ENCODE measurements around the gene DGKG.

DGKG gene

DNA sequence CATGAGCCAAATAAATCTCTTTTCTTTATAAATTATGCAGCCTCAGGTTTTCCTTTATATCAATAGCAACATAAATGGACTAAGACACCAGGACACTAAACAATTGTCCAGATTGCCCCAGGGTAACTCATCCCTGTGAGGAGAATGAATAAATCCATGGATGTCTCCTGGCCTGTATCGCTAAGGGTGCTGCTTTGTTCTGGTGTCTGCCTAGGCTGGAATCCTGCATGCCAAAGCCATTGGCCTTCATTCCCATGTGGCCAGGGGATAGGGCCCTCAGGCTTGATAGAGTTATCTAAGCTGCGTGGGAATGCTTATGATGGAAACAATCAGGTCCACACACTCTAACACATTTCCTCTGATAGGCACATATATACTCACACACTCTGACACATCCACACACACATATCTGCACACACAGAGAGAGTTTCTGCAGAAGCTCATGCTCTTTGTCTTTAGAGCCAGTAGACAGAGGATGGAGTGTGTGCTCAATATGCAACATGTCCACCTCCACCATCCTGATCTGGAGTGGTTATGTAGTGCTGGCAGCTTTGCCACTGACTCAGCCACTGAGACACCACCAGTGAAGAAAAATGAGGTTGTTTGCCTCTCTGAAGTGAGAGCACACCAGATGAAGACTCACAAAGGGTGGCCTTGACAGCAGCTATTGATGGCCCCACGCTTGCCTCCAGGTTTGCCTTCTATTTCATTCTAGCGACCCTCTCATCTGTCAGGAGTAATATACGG lies 24.0 kb upstream of the DGKG start:
- Histone ChIP-seq H3K4me1 (ENCODE audit: insufficient read depth, poor library complexity, severe bottlenecking) (no peaks in the 10 kb centered on the region), H3K36me3 (ENCODE audit: low read depth) (no peaks in the 10 kb centered on the region), H3K4me3 (ENCODE audit: severe bottlenecking) (no peak overlapping the region), H3K27me3 (ENCODE audit: insufficient read depth, poor library complexity, severe bottlenecking) (no peaks in the 10 kb centered on the region), H3K9me3 (ENCODE audit: severe bottlenecking) (no peaks in the 10 kb centered on the region), H3K27ac (ENCODE audit: poor library complexity, severe bottlenecking) (no peak overlapping the region)
- no peak for ATAC-seq (ENCODE audit: low read depth)
- no peak for DNase-seq (ENCODE audit: low spot score)
- TF ChIP-seq, protein P1, sequence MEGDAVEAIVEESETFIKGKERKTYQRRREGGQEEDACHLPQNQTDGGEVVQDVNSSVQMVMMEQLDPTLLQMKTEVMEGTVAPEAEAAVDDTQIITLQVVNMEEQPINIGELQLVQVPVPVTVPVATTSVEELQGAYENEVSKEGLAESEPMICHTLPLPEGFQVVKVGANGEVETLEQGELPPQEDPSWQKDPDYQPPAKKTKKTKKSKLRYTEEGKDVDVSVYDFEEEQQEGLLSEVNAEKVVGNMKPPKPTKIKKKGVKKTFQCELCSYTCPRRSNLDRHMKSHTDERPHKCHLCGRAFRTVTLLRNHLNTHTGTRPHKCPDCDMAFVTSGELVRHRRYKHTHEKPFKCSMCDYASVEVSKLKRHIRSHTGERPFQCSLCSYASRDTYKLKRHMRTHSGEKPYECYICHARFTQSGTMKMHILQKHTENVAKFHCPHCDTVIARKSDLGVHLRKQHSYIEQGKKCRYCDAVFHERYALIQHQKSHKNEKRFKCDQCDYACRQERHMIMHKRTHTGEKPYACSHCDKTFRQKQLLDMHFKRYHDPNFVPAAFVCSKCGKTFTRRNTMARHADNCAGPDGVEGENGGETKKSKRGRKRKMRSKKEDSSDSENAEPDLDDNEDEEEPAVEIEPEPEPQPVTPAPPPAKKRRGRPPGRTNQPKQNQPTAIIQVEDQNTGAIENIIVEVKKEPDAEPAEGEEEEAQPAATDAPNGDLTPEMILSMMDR (IDR thresholded peaks at IDR 0.05; ENCODE audit: poor library complexity, severe bottlenecking), result no peak

DNA sequence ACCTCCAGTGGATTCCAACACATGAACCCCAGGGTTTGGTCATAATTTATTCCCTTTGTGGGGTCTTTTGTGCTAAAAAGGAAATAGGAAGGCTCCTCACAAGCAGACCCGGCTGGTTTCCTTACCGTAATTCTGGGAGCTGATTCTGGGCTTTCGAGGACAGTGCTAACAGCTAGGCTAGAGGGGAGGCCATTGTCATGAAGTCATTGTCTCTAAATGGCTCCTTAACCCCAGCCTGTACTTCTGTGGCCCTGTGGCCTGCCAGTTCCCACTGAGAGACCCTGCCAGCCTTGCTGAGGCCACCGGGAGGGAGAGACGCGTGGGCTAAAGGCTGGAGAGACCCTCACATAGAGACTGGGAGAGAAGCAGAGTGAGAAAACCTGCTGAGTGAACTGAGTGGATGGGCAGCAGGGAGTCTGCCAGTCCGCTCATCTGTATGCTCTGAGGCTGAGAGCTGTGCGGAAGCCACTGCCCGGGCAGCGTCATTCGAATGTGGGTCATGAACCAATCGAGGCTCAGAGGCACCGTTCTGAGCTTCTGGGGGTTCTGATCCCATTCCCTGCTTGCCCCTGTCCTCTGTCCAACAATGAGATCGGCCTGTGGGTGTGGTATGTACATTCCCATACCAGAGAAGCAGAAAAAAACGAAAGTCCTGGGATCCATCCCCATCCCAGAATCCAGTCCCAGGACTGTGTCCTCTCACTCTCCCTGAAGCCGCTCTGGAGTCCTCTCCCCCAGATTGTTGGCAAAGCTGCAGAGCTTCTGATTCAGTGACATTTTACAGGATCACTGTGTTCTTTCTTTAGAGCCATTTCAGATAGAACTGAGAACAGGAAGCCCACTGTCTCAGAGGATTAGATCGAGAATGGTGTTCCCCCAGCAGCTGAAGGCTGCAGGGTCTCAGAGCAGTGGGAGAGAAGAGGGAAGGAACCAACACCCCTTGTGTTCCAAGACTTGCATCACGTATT lies 21.3 kb upstream of the DGKG start:
- H3K27me3 ChIP-seq (ENCODE audit: insufficient read depth, poor library complexity, severe bottlenecking), result no peaks in the 10 kb centered on the region
- no peak for ATAC-seq (ENCODE audit: low read depth)

DNA sequence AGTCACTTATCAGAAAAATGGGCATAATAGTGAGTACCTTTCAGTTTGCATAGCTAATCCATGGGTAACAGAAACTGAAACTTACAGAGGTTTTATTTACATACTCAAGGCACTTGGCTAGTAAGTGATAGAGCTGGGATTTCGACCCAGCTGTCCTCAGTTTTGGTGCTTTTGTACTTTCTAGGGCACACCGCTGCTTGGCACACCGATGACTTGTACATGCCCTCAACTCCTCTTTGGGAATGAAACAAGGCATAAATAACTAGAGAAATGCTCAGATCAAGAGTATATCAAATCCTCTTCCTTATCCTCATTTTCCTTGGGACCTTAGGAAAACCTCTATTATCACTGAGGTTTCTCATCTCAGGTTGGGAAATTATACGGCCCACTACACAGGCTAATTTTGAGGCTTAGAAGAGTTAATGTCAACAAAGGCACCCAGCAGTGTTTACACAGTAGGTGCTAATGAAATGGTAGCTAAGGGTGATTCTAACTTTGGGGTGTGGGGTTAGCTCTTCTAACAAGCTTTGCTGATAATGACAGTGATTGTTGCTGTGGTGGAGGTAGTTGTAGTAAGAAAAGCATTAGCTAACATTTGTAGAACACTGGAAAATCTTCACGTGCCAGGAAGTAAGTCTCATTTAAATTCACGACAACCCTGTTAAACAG lies 20.3 kb upstream of the DGKG start:
- H3K36me3 ChIP-seq (ENCODE audit: low read depth), result no peaks in the 10 kb centered on the region
- no peak overlapping the region for H3K27ac ChIP-seq (ENCODE audit: poor library complexity, severe bottlenecking)
- no peak for DNase-seq (ENCODE audit: low spot score)
- H3K9me3 ChIP-seq (ENCODE audit: severe bottlenecking), result no peaks in the 10 kb centered on the region
- no peaks in the 10 kb centered on the region for H3K27me3 ChIP-seq (ENCODE audit: insufficient read depth, poor library complexity, severe bottlenecking)
- TF ChIP-seq, protein P1 (IDR thresholded peaks at IDR 0.05; ENCODE audit: poor library complexity, severe bottlenecking), result no peak
- no peaks in the 10 kb centered on the region for H3K4me1 ChIP-seq (ENCODE audit: insufficient read depth, poor library complexity, severe bottlenecking)
- ATAC-seq (ENCODE audit: low read depth), result no peak
- no peak overlapping the region for H3K4me3 ChIP-seq (ENCODE audit: severe bottlenecking)

More for the DNA sequence above, 21.3 kb upstream of the DGKG start:
- TF ChIP-seq, protein P1 (IDR thresholded peaks at IDR 0.05; ENCODE audit: poor library complexity, severe bottlenecking), result no peak
- no peak for DNase-seq (ENCODE audit: low spot score)
- H3K27ac ChIP-seq (ENCODE audit: poor library complexity, severe bottlenecking), result no peak overlapping the region
- H3K36me3 ChIP-seq (ENCODE audit: low read depth), result no peaks in the 10 kb centered on the region
- H3K4me1 ChIP-seq (ENCODE audit: insufficient read depth, poor library complexity, severe bottlenecking), result no peaks in the 10 kb centered on the region
- H3K9me3 ChIP-seq (ENCODE audit: severe bottlenecking), result no peaks in the 10 kb centered on the region
- no peak overlapping the region for H3K4me3 ChIP-seq (ENCODE audit: severe bottlenecking)

DNA sequence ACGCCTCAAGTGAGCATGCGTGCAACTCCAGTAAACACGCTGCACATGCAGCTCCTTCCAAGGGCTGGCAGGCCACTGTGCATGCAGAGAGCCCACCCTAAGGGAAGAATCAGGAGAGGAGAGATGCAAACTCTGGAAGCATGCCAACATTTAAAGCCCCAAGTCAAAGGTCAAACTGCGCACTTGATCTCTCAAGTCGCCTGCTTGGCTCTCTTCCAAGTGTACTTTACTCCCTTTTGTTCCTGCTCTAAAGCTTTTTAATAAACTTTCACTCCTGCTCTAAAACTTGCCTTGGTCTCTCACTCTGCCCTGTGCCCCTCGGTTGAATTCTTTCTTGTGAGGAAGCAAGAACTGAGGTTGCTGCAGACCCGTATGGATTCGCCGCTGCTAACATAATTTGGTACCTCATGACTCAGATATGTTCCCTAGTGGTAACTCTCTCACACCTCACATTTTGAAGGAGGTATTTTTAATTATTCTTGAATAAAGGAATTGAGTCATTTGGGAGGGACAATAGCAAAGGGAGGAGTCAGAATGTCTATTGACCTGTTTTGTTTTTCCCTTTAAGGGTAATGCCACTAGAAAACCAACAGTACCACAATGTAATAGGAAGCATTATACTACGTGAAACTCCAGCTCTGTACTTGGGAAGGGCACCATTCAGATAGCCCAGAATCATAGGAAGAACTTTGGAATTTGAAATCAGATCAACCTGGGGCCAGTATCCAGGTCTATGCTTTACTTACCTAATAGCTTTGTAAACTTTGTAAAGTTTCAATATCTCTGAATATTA lies 19.6 kb upstream of the DGKG start:
- Histone ChIP-seq H3K27me3 (ENCODE audit: insufficient read depth, poor library complexity, severe bottlenecking) (no peaks in the 10 kb centered on the region), H3K4me1 (ENCODE audit: insufficient read depth, poor library complexity, severe bottlenecking) (no peaks in the 10 kb centered on the region), H3K9me3 (ENCODE audit: severe bottlenecking) (no peaks in the 10 kb centered on the region), H3K4me3 (ENCODE audit: severe bottlenecking) (no peak overlapping the region), H3K27ac (ENCODE audit: poor library complexity, severe bottlenecking) (no peak overlapping the region), H3K36me3 (ENCODE audit: low read depth) (no peaks in the 10 kb centered on the region)
- ATAC-seq (ENCODE audit: low read depth) (no peak), DNase-seq (ENCODE audit: low spot score) (no peak)
- TF ChIP-seq, protein P1 (IDR thresholded peaks at IDR 0.05; ENCODE audit: poor library complexity, severe bottlenecking), result no peak

Data from RWPE2 (cell line).